Fibroblast of pulmonary artery (primary cell): ENCODE measurements around the gene KPNA1.

Source experiments
- DNase-seq: peaks from one replicate; pipeline ENCODE4 v3.0.0-alpha.2; 2010; ENCODE audit warnings: low read depth
- H3K4me3 ChIP-seq: replicated peaks from 2 replicates; pipeline ENCODE4 v1.5.1; 2011; ENCODE audit warnings: low read depth, mild to moderate bottlenecking, control low read depth, low read length, moderate library complexity
- TF ChIP-seq, protein P1 (sequence below): IDR thresholded peaks from 2 replicates; pipeline ENCODE4 v1.5.1; 2011; ENCODE audit warnings: mild to moderate bottlenecking, control low read depth, low read length, inconsistent platforms; ENCODE audit errors: missing control alignments

The KPNA1 gene

GRCh38 chr3:122538956-122539490 lies 24.3 kb upstream of the KPNA1 start:
- no peak overlapping the region for H3K4me3 ChIP-seq
- TF ChIP-seq, protein P1, sequence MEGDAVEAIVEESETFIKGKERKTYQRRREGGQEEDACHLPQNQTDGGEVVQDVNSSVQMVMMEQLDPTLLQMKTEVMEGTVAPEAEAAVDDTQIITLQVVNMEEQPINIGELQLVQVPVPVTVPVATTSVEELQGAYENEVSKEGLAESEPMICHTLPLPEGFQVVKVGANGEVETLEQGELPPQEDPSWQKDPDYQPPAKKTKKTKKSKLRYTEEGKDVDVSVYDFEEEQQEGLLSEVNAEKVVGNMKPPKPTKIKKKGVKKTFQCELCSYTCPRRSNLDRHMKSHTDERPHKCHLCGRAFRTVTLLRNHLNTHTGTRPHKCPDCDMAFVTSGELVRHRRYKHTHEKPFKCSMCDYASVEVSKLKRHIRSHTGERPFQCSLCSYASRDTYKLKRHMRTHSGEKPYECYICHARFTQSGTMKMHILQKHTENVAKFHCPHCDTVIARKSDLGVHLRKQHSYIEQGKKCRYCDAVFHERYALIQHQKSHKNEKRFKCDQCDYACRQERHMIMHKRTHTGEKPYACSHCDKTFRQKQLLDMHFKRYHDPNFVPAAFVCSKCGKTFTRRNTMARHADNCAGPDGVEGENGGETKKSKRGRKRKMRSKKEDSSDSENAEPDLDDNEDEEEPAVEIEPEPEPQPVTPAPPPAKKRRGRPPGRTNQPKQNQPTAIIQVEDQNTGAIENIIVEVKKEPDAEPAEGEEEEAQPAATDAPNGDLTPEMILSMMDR, result no peak
- DNase-seq, result no peak

DNA sequence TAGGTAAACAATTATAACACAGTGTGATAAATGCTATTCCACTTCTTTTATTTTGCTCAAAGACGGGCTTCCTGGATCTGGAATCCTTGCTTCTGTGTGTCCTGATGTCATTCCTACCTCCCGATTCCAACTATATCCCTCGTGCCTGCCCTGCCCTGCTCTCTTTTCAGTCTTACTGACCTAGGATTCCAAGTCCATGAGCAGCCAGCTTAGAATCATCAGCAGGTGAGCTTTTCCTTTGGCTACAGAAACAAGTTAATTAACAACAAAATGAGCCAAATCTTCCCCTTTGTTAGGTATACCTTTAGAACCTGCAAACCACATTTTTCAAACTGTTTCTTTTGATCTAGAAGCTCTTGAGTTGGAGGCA lies 21.9 kb upstream of the KPNA1 start:
- DNase-seq, result no peak
- TF ChIP-seq, protein P1, result no peak
- H3K4me3 ChIP-seq, result no peak overlapping the region

GRCh38 chr3:122535964-122536631 lies 21.4 kb upstream of the KPNA1 start:
- TF ChIP-seq, protein P1, result no peak
- DNase-seq, result no peak
- H3K4me3 ChIP-seq, result no peak overlapping the region

DNA sequence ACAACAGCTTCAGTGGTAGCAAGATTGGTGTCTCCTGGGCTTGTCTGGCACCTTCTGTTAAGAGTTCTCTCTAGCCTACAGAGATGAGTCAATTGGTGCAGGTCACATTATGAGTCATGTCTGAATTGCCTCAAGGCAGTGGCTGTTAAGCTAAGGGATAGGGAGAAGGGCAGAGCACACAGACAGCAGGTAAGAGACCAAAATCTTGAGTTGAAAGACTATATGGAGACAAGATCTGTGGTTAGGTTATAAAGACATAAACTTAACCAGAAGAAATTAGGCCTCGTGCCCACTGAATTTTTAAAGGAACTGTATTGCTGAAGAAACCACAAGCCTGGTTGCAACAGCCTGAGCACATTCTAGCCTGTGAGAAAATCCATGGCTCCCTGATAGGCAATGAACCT lies 19.2 kb upstream of the KPNA1 start:
- peak; percentile 62 for DNase-seq
- no peak overlapping the region for H3K4me3 ChIP-seq
- TF ChIP-seq, protein P1, result no peak

DNA sequence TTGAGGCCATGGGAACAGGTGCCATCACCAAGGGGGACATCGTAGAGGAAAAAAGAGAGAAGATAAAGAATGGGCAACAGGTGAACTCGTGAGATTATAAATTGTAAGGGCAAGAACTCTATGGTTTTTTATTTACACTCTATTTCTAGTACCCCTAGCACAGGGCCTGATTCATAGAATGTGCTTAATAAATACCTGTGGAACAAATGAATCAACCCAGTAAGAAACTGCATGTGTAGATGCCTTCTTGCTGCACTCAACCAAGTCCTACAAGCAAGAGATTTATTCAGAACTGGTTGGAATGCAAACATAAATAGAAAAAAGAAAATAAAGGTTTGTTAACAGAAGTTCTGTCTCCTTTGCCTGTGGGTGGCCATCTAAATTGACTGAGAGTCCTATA lies 18.7 kb upstream of the KPNA1 start:
- H3K4me3 ChIP-seq, result no peak overlapping the region
- TF ChIP-seq, protein P1, result no peak

GRCh38 chr3:122530164-122530563 lies 15.4 kb upstream of the KPNA1 start:
- H3K4me3 ChIP-seq, result no peak overlapping the region
- TF ChIP-seq, protein P1, result no peak
- no peak for DNase-seq

More for the DNA sequence above, 18.7 kb upstream of the KPNA1 start:
- no peak for DNase-seq

DNA sequence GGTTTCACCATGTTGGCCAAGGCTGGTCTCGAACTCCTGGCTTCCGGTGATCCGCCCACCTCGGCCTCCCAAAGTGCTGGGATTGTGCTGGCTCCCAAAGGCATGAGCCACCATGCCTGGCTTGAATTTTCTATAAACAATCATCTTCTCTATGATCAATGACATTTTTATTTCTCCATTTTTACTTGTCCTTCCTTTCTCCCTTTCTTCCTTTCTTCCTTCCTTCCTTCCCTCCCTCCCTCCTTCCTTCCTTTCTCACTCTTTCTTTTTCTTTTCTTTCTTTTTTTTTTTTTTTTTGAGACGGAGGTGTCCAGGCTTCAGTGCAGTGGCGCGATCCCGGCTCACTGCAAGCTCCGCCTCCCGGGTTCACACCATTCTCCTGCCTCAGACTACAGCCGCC lies 8.6 kb upstream of the KPNA1 start:
- DNase-seq, result no peak
- TF ChIP-seq, protein P1, result no peak
- no peak overlapping the region for H3K4me3 ChIP-seq
